OCI-LY7 (cell line): Measurements from ENCODE around the gene SLAIN2. TPM values are rescaled to one million over a fixed set of nuclear protein-coding genes. Genes with fewer than 3 reads are reported as not detected.

Experiments
- BruUV-seq: library from RNA; stranded (reverse); fragments of 400-500 nt; replicated peaks from 2 replicates; lab custom pipeline; 2021; lab: Mats Ljungman, UMichigan
- CTCF ChIA-PET: fragments of 300-600 bp; sonication (Branson Sonifier 250); formaldehyde crosslinking; loops from one replicate; lab custom pipeline; 2022; ENCODE audit warnings: antibody characterized with exemption; ENCODE audit not compliant: unreplicated experiment; lab: Charles Lee
- POLR2A ChIA-PET: fragments of 300-600 bp; sonication (Branson Sonifier 250); formaldehyde crosslinking; loops from one replicate; lab custom pipeline; 2022; ENCODE audit warnings: antibody characterized with exemption; lab: Charles Lee
- DNase-seq: peaks from one replicate; pipeline ENCODE4 v3.0.0-alpha.2; 2015; ENCODE audit warnings: low spot score
- H2AFZ ChIP-seq: fragments of 200-600 bp; sonication (generic), shearing (Covaris generic); 2 replicates; pipeline ENCODE4 v1.6.1; 2014; ENCODE audit warnings: mild to moderate bottlenecking, antibody characterized with exemption, low read length, moderate library complexity
- H3K27ac ChIP-seq: fragments of 200-600 bp; sonication (generic); 2 replicates; pipeline ENCODE4 v1.5.1; 2014; ENCODE audit warnings: mixed run types, low read depth, mild to moderate bottlenecking, moderate library complexity, low read length, inconsistent platforms; ENCODE audit not compliant: poor library complexity, severe bottlenecking
- H3K36me3 ChIP-seq: fragments of 200-600 bp; sonication (generic); 2 replicates; pipeline ENCODE4 v1.6.1; 2014; ENCODE audit warnings: mild to moderate bottlenecking, antibody characterized with exemption, low read length, moderate library complexity, mixed read lengths; ENCODE audit not compliant: insufficient read depth
- H3K4me1 ChIP-seq: fragments of 200-600 bp; sonication (generic); 2 replicates; pipeline ENCODE4 v1.5.1; 2014; ENCODE audit warnings: mild to moderate bottlenecking, low read length; ENCODE audit not compliant: insufficient read depth, poor library complexity, severe bottlenecking
- H3K4me2 ChIP-seq: fragments of 200-600 bp; sonication (generic); 2 replicates; pipeline ENCODE4 v1.6.1; 2014; ENCODE audit warnings: mild to moderate bottlenecking, low read length
- H3K4me3 ChIP-seq: fragments of 200-600 bp; sonication (generic); 2 replicates; pipeline ENCODE4 v1.5.1; 2014; ENCODE audit warnings: mild to moderate bottlenecking, low read depth, low read length; ENCODE audit not compliant: poor library complexity, severe bottlenecking
- H3K79me2 ChIP-seq: fragments of 200-600 bp; sonication (generic); 2 replicates; pipeline ENCODE4 v1.6.1; 2016; ENCODE audit warnings: low read depth, mild to moderate bottlenecking, low read length, moderate library complexity, mixed read lengths; ENCODE audit not compliant: insufficient read depth
- H3K9me2 ChIP-seq: fragments of 200-600 bp; sonication (generic); 2 replicates; pipeline ENCODE4 v1.6.1; 2016; ENCODE audit warnings: mild to moderate bottlenecking, low read length, mixed read lengths; ENCODE audit not compliant: insufficient read depth
- H3K9me3 ChIP-seq: fragments of 200-600 bp; sonication (generic); 2 replicates; pipeline ENCODE4 v1.6.1; 2014; ENCODE audit warnings: mild to moderate bottlenecking, mixed run types, low read length, mixed read lengths
- H4K20me1 ChIP-seq: fragments of 200-600 bp; sonication (generic); 2 replicates; pipeline ENCODE4 v1.6.1; 2014; ENCODE audit warnings: mild to moderate bottlenecking, antibody characterized with exemption, low read length, moderate library complexity, mixed read lengths; ENCODE audit not compliant: insufficient read depth
- EZH2phosphoT487 ChIP-seq: fragments of 200-600 bp; sonication (generic); IDR thresholded peaks from 2 replicates; pipeline ENCODE4 v1.6.1; 2018; ENCODE audit warnings: low read depth, borderline replicate concordance, mild to moderate bottlenecking, mixed run types, antibody characterized with exemption, low read length, moderate library complexity, mixed read lengths
- intact Hi-C: fragments of 100-400 bp; cut with micrococcal nuclease; formaldehyde crosslinking; loops from one replicate; pipeline ENCODE4 v1.10.0; 2022; ENCODE audit not compliant: unreplicated experiment
- total RNA-seq, 2 experiments: library from RNA; depleted of rRNA in 1 of 2; stranded (reverse); fragments of >200 nt in 1 of 2; shearing (Covaris generic) in 1 of 2; gene quantifications; 2 replicates each; pipeline ENCODE4 v1.2.3, GENCODE V29; 2014 to 2022
- TF ChIP-seq, protein P1 (sequence below): fragments of 200-600 bp; sonication (generic); conservative IDR thresholded peaks from 2 replicates; pipeline ENCODE4 v1.5.1; 2014; ENCODE audit warnings: mild to moderate bottlenecking, antibody characterized with exemption, low read length, moderate library complexity, mixed read lengths

SLAIN2 gene
- total RNA-seq, 2 experiments from 2014 or later: 21.1 to 40.2 TPM

- DNase-seq: no peak
- H3K79me2 ChIP-seq: peaks cover 7% of the 10 kb centered on the region; the same call in 1 of the 2 replicates
- H3K4me3 ChIP-seq: no peak overlapping the region
- intact Hi-C loops: no loop called here
- no peak overlapping the region for H2AFZ ChIP-seq
- H4K20me1 ChIP-seq: no peaks in the 10 kb centered on the region
- TF ChIP-seq EZH2phosphoT487: no peak
- TF ChIP-seq, protein P1, sequence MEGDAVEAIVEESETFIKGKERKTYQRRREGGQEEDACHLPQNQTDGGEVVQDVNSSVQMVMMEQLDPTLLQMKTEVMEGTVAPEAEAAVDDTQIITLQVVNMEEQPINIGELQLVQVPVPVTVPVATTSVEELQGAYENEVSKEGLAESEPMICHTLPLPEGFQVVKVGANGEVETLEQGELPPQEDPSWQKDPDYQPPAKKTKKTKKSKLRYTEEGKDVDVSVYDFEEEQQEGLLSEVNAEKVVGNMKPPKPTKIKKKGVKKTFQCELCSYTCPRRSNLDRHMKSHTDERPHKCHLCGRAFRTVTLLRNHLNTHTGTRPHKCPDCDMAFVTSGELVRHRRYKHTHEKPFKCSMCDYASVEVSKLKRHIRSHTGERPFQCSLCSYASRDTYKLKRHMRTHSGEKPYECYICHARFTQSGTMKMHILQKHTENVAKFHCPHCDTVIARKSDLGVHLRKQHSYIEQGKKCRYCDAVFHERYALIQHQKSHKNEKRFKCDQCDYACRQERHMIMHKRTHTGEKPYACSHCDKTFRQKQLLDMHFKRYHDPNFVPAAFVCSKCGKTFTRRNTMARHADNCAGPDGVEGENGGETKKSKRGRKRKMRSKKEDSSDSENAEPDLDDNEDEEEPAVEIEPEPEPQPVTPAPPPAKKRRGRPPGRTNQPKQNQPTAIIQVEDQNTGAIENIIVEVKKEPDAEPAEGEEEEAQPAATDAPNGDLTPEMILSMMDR: no peak
- H3K4me1 ChIP-seq: no peaks in the 10 kb centered on the region
- H3K9me3 ChIP-seq: no peaks in the 10 kb centered on the region
- ChIA-PET POLR2A (interaction anchor here (1.5 kb wide), 1 partner anchor 18 kb away, joined by 5 read pairs; no protein-coding TSS in a partner anchor), CTCF (no interaction called here)
- no peak overlapping the region for H3K27ac ChIP-seq
- H3K4me2 ChIP-seq: no peak overlapping the region
- BruUV-seq: no TSS peak
- no peaks in the 10 kb centered on the region for H3K36me3 ChIP-seq
- H3K9me2 ChIP-seq: no peaks in the 10 kb centered on the region
These were observed 19.1 kb downstream of the SLAIN2 start for GRCh38 chr4:48360285-48361011.

DNA sequence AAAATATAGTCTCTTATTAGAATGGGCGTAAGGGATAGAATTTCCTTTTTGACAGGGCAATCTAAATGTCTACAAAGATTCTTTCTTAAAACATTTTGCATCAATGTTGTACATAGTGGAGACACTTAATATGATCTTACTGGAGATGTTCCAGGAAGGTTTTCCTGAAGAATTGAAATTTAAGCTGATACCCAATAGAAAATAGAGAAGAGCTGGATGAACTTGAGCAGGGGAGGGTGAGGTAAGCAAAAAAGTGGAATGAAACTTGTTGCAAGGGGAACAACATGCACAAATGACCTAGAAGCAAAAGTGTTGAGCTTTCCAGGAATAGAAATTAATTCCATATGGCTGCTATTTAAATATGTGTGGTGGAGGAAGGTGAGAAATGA is 19.7 kb downstream of the SLAIN2 start:
- no TSS peak for BruUV-seq
- H3K4me3 ChIP-seq: no peak overlapping the region
- CTCF ChIA-PET: no interaction called here
- H4K20me1 ChIP-seq: no peaks in the 10 kb centered on the region
- POLR2A ChIA-PET: interaction anchor here (0.7 to 0.8 kb wide), 3 partner anchors 12 to 25 kb away, joined by 3 to 4 read pairs (median 3); no protein-coding TSS in a partner anchor
- no peaks in the 10 kb centered on the region for H3K4me1 ChIP-seq
- no peak for DNase-seq
- no peaks in the 10 kb centered on the region for H3K9me2 ChIP-seq
- H2AFZ ChIP-seq: no peak overlapping the region
- no peaks in the 10 kb centered on the region; the same call in 1 of the 2 replicates for H3K9me3 ChIP-seq
- H3K27ac ChIP-seq: no peak overlapping the region
- no peak overlapping the region for H3K4me2 ChIP-seq
- intact Hi-C loops: no loop called here
- TF ChIP-seq, protein P1: no peak
- no peak for TF ChIP-seq EZH2phosphoT487
- peaks cover 8% of the 10 kb centered on the region for H3K79me2 ChIP-seq
- no peaks in the 10 kb centered on the region for H3K36me3 ChIP-seq

GRCh38 chr4:48366611-48367010 is 25.3 kb downstream of the SLAIN2 start:
- BruUV-seq: no TSS peak
- no peak overlapping the region for H3K4me3 ChIP-seq
- H3K9me3 ChIP-seq: no peaks in the 10 kb centered on the region; the same call in 1 of the 2 replicates
- H3K36me3 ChIP-seq: no peaks in the 10 kb centered on the region
- no peaks in the 10 kb centered on the region for H3K9me2 ChIP-seq
- no peak overlapping the region for H3K27ac ChIP-seq
- no peak overlapping the region for H3K4me2 ChIP-seq
- ChIA-PET CTCF (no interaction called here), POLR2A (no interaction called here)
- peaks cover 10% of the 10 kb centered on the region for H3K79me2 ChIP-seq
- TF ChIP-seq, protein P1: no peak
- no peak for TF ChIP-seq EZH2phosphoT487
- H4K20me1 ChIP-seq: no peaks in the 10 kb centered on the region
- intact Hi-C loops: no loop called here
- DNase-seq: no peak
- no peak overlapping the region for H2AFZ ChIP-seq
- peaks cover 7% of the 10 kb centered on the region for H3K4me1 ChIP-seq
